ENCODE measurements around the gene TTC9B.

Gene TTC9B

DNA sequence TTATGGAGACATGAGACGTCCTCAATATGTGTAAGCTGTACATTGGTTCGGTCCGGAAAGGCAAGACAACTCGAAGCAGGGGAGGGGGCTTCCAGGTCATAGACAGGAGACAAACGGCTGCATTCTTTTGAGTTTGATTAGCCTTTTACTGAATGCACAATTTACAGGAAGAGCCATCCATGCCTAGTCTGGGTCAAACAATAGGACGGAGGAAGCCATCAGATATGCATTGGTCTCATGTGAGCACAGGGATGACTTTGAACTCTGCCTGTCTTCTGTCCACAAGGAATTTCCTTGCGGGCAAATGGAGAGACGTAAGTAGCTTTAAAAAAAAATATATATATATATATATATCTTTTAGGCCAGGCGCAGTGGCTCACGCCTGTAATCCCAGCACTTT lies 10.2 kb upstream of the TTC9B start:
- H3K27ac ChIP-seq, result no peak overlapping the region
- TF ChIP-seq ZFX (IDR thresholded peaks at IDR 0.05; ENCODE audit: borderline replicate concordance) (no peak), CTCF (IDR thresholded peaks at IDR 0.05) (no peak)

DNA sequence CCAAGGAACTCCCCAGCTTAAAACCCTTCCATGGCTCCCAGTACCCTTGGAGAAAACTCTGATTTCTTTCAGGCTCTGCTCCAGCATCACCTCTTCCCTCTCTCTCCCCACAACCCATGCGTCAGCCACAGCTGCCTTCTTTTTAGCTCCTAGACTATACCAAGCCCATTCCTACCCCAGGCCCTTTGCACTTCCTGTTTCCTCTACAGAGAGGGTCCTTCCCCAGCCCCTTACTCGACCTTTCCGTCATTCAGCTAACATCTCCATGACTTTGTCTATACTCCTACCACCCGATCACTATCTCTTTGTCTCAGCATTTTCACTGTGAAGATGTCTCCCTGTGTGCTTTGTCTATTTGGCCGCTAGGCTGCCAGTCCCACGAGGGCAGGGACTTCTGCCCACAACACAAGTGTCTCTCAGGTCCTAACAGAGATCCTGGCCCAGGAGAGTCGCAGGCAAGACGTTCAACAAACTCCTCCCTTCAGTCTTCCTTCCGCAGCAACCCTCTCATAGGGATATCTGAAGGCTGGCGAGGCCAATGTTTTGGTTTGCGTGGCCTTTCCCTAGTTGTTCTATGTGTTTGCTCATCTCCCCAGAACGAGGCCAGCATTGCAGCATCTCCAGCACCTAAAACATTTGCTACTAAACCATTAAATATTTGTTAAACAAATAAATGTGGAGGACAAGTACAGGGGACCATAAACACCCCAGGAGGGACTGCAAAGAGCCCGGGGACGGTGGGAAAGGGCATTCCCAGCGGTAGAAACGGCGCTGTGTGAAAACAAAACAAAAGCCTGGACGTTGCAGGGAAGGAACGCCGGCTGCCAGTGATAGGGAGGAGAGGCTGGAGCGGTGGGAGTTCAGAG lies 7.5 kb upstream of the TTC9B start:
- TF ChIP-seq CTCF (IDR thresholded peaks at IDR 0.05) (no peak), ZFX (IDR thresholded peaks at IDR 0.05; ENCODE audit: borderline replicate concordance) (no peak)
- peak overlapping the region; percentile 82 for H3K27ac ChIP-seq

DNA sequence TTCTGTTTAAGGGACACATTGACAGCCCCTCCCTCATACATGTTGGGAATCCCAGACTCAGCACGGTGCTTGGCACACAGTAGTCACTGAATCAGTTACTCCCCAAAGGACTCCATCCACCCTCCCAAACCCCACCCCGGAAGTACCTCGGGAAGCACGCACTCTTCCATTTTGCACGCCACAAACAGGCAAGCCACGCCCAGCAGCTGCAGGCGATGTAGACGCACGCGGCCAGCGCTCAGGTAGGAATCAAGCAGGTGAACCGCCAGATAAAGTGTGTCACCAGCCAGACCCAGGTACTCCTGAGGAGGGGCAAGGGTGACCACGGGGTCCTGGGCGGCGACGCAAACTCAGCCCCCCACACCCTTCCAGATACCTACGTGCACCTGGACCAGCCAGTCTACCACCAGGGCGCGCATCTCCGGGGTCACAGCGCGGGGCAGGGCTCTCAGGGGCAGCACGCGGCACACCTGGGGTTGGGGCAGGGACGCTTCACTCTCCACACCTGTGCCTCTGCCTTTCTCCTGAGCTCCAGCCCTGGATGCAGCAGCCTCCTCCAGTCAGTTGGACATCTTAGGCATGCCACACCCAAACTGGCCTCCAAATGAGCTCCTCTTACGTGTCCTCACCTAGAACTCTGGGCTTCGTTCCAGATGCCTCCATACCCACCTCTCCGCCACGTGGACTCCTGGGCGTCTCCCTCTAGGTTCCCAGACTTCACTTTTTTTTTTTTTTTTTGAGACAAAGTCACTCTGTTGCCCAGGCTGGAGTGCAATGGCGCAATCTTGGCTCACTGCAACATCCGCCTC lies 6.4 kb upstream of the TTC9B start:
- no peak for TF ChIP-seq ZFX (IDR thresholded peaks at IDR 0.05; ENCODE audit: borderline replicate concordance)
- peak; percentile 41 for TF ChIP-seq CTCF (IDR thresholded peaks at IDR 0.05)
- peak overlapping the region; percentile 82 for H3K27ac ChIP-seq

- no peak for TF ChIP-seq CTCF (IDR thresholded peaks at IDR 0.05)
- TF ChIP-seq ZFX (IDR thresholded peaks at IDR 0.05; ENCODE audit: borderline replicate concordance), result no peak
- H3K27ac ChIP-seq, result peak overlapping the region; percentile 82
Measured at GRCh38 chr19:40223135-40223822, 5.1 kb upstream of the TTC9B start.

DNA sequence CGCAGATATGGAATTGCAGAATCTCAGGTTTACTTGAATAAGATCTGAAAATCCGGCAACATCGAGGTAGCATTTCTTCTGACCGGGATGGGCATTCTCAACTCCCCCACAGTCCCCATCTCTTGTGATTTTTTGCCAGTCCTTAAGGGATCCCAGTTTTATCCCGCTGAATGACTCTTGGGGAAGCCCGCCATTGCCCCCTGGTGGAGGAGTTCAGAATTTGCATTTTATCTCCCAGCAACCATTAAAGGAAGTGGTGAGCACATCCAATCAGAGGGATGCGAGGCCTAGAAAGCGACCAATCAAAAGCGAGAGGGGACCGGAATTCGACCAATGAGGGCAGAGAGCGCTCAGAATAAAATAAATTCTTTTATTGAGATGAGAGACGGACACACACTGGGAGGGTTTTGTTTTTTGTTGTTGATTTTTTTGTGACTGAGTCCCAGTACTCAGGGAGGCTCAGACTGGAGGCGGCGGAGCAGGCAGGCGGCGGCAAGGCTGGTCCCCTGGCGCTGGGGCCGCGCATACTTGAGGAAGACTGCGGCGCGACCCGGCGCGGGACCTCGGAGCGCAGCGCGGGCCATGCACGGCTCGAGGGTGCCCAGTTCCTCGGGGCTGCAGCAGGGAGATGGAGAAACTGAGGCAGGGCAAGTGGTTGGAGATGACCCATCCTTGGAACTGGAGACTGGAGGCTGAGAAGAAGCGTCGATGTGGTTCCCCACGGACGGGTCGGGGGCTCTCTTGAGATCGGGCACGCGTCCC lies 3.9 kb upstream of the TTC9B start:
- TF ChIP-seq CTCF (IDR thresholded peaks at IDR 0.05) (peak; percentile 97), ZFX (IDR thresholded peaks at IDR 0.05; ENCODE audit: borderline replicate concordance) (no peak)
- H3K27ac ChIP-seq, result peak overlapping the region; percentile 82; the same call in 1 of the 2 replicates

DNA sequence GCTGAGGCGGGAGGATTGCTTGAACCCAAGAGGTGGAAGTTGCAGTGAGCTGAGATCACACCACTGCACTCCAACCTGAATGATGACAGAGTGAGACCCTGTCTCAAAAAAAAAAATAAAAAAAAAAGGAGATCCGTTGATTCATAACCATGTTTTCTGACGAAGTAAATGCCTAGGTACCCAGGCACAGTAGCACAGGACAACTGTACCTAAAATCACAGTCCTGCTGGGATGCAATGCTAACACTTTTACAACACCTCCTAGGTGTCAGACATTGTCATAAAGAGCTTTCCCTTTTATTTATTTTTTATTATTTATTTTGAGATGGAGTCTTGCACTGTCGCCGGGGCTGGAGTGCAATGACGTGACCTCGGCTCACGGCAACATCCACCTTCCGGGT lies 2.5 kb upstream of the TTC9B start:
- H3K27ac ChIP-seq, result no peak overlapping the region
- TF ChIP-seq ZFX (IDR thresholded peaks at IDR 0.05; ENCODE audit: borderline replicate concordance), result no peak
- no peak for TF ChIP-seq CTCF (IDR thresholded peaks at IDR 0.05)
